ENCODE data around the gene DHX16.

DNA sequence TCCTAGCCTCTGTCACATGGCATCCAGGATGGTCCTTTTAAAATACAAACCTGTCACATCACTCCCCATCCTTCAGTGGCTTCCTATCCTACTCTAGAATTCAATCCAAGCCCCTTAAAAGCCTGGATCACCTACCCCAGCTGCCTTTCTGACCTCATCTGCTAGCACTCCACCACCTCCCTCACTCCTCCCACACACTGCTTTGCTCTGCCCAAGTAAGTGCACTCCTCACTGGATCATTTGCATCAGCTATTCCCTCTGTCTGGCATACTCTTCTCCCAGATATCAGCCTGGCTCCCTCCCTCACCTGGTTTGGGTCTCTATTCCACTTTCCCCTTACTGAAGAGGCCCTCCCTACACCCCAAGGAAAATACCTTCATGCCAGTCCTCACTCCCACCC lies 15.4 kb downstream of the DHX16 start:
- TF ChIP-seq, protein P1, sequence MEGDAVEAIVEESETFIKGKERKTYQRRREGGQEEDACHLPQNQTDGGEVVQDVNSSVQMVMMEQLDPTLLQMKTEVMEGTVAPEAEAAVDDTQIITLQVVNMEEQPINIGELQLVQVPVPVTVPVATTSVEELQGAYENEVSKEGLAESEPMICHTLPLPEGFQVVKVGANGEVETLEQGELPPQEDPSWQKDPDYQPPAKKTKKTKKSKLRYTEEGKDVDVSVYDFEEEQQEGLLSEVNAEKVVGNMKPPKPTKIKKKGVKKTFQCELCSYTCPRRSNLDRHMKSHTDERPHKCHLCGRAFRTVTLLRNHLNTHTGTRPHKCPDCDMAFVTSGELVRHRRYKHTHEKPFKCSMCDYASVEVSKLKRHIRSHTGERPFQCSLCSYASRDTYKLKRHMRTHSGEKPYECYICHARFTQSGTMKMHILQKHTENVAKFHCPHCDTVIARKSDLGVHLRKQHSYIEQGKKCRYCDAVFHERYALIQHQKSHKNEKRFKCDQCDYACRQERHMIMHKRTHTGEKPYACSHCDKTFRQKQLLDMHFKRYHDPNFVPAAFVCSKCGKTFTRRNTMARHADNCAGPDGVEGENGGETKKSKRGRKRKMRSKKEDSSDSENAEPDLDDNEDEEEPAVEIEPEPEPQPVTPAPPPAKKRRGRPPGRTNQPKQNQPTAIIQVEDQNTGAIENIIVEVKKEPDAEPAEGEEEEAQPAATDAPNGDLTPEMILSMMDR (IDR thresholded peaks at IDR 0.05), result no peak
- TF ChIP-seq POLR2A (IDR thresholded peaks at IDR 0.05), result no peak

Measured in uterus (tissue), 2 donors.